Measurements from ENCODE around the gene BAHCC1.

Gene BAHCC1

GRCh38 chr17:81388612-81389367, 6.5 kb upstream of the BAHCC1 start:
- no peak overlapping the region for H3K4me3 ChIP-seq (ENCODE audit: low read length)

GRCh38 chr17:81389585-81389984, 5.7 kb upstream of the BAHCC1 start:
- no peak for TF ChIP-seq CTCF (IDR thresholded peaks at IDR 0.05; ENCODE audit: insufficient read depth, low read depth, low read length, missing control alignments)
- no peak overlapping the region for H3K4me3 ChIP-seq (ENCODE audit: low read length)
- no peak for DNase-seq (ENCODE audit: low read depth)

More at GRCh38 chr17:81388612-81389367, 6.5 kb upstream of the BAHCC1 start:
- no peak for DNase-seq (ENCODE audit: low read depth)
- no peak for TF ChIP-seq CTCF (IDR thresholded peaks at IDR 0.05; ENCODE audit: insufficient read depth, low read depth, low read length, missing control alignments)

GRCh38 chr17:81390029-81390872, 5.0 kb upstream of the BAHCC1 start:
- DNase-seq (ENCODE audit: low read depth) = no peak
- no peak for TF ChIP-seq CTCF (IDR thresholded peaks at IDR 0.05; ENCODE audit: insufficient read depth, low read depth, low read length, missing control alignments)
- H3K4me3 ChIP-seq (ENCODE audit: low read length) = no peak overlapping the region

GRCh38 chr17:81390873-81391255, 4.4 kb upstream of the BAHCC1 start:
- no peak overlapping the region for H3K4me3 ChIP-seq (ENCODE audit: low read length)
- TF ChIP-seq CTCF (IDR thresholded peaks at IDR 0.05; ENCODE audit: insufficient read depth, low read depth, low read length, missing control alignments) = no peak
- DNase-seq (ENCODE audit: low read depth) = no peak

GRCh38 chr17:81391293-81391935, 3.8 kb upstream of the BAHCC1 start:
- TF ChIP-seq CTCF (IDR thresholded peaks at IDR 0.05; ENCODE audit: insufficient read depth, low read depth, low read length, missing control alignments) = no peak

GRCh38 chr17:81391936-81392908, 3.0 kb upstream of the BAHCC1 start:
- no peak for DNase-seq (ENCODE audit: low read depth)
- TF ChIP-seq CTCF (IDR thresholded peaks at IDR 0.05; ENCODE audit: insufficient read depth, low read depth, low read length, missing control alignments) = no peak
- peak overlapping the region; percentile 57 for H3K4me3 ChIP-seq (ENCODE audit: low read length)

More at GRCh38 chr17:81391293-81391935, 3.8 kb upstream of the BAHCC1 start:
- no peak for DNase-seq (ENCODE audit: low read depth)
- no peak overlapping the region for H3K4me3 ChIP-seq (ENCODE audit: low read length)
